HepG2 (cell line): Measurements from ENCODE around the gene NUBPL. TPM values are rescaled to one million over a fixed set of nuclear protein-coding genes. Genes with fewer than 3 reads are reported as not detected.

Experiments
- GPN1 ChIP-seq: sonication (generic); formaldehyde crosslinking; IDR thresholded peaks from 2 replicates; pipeline ENCODE4 v1.5.1; 2020; ENCODE audit warnings: missing genetic modification reagents, borderline replicate concordance
- MXD4 ChIP-seq: IDR thresholded peaks from 2 replicates; pipeline ENCODE4 v1.6.1; 2016; ENCODE audit warnings: mild to moderate bottlenecking, missing biosample characterization, missing genetic modification reagents
- NAIF1 ChIP-seq: sonication (generic); formaldehyde crosslinking; IDR thresholded peaks from 2 replicates; pipeline ENCODE4 v1.5.0; 2020; ENCODE audit warnings: mild to moderate bottlenecking, missing genetic modification reagents, borderline replicate concordance
- NFYB ChIP-seq: sonication (generic); formaldehyde crosslinking; IDR thresholded peaks from 2 replicates; pipeline ENCODE4 v1.4.0; 2020; ENCODE audit warnings: missing genetic modification reagents
- REXO4 ChIP-seq: sonication (generic); formaldehyde crosslinking; IDR thresholded peaks from 2 replicates; pipeline ENCODE4 v1.8.0; 2022; ENCODE audit warnings: missing genetic modification reagents, mild to moderate bottlenecking, borderline replicate concordance
- SRF ChIP-seq: IDR thresholded peaks from 2 replicates; pipeline ENCODE4 v1.6.1; 2011; ENCODE audit warnings: mild to moderate bottlenecking, low read depth, low read length, moderate library complexity
- STAG1 ChIP-seq: sonication (generic); formaldehyde crosslinking; IDR thresholded peaks from 2 replicates; pipeline ENCODE4 v1.4.0; 2020; ENCODE audit warnings: missing genetic modification reagents
- ZNF263 ChIP-seq: sonication (generic); formaldehyde crosslinking; IDR thresholded peaks from 2 replicates; pipeline ENCODE4 v1.4.0; 2020; ENCODE audit warnings: missing genetic modification reagents
- ZNF556 ChIP-seq: sonication (generic); formaldehyde crosslinking; IDR thresholded peaks from 2 replicates; pipeline ENCODE4 v1.4.0; 2020; ENCODE audit warnings: mild to moderate bottlenecking, missing genetic modification reagents, borderline replicate concordance
- ZNF710 ChIP-seq: sonication (generic); formaldehyde crosslinking; IDR thresholded peaks from 2 replicates; pipeline ENCODE4 v1.5.0; 2020; ENCODE audit warnings: mild to moderate bottlenecking, missing genetic modification reagents, borderline replicate concordance
- polyA plus RNA-seq, 8 experiments: library from polyadenylated mRNA; depleted of rRNA in 3 of 8; stranded (reverse) in 7 of 8; unstranded in 1 of 8; fragments of >200 nt; fragmentation: Illumina TruSeq in 4 of 8; extraction: Trizol in 4 of 8; gene quantifications; 2 replicates each; pipeline versions ENCODE4 v1.2.1 to v1.2.3, GENCODE V29; 2011 to 2016; ENCODE audit warnings: low read depth in 4 of 8, missing spikeins in 1 of 8, mixed read lengths in 1 of 8; ENCODE audit not compliant: insufficient read depth in 1 of 8
- total RNA-seq, 5 experiments: library from RNA; depleted of rRNA; stranded (reverse); fragments of >200 nt; fragmentation: Illumina TruSeq; extraction: Trizol; gene quantifications; 2 replicates each; pipeline ENCODE4 v1.2.3, GENCODE V29; 2016; ENCODE audit warnings: low read depth in 1 of 5
- TF ChIP-seq, protein P1 (sequence below): sonication (generic); formaldehyde crosslinking; IDR thresholded peaks from 2 replicates; pipeline ENCODE4 v1.5.0; 2020; ENCODE audit warnings: mild to moderate bottlenecking, missing genetic modification reagents, borderline replicate concordance
- TF ChIP-seq, protein P2 (sequence below): sonication (generic); formaldehyde crosslinking; IDR thresholded peaks from 2 replicates; pipeline ENCODE4 v1.4.0; 2020; ENCODE audit warnings: missing genetic modification reagents
- TF ChIP-seq, protein P3 (sequence below): sonication (generic); formaldehyde crosslinking; IDR thresholded peaks from 2 replicates; pipeline ENCODE4 v1.5.1; 2020; ENCODE audit warnings: missing genetic modification reagents, mild to moderate bottlenecking, borderline replicate concordance

Gene NUBPL
- total and polyA plus RNA-seq, 2 of the 13 experiments (the other 11 are each of a cell fraction or from before 2014, with no cell fraction given) = 21.3 to 44.1 TPM

DNA sequence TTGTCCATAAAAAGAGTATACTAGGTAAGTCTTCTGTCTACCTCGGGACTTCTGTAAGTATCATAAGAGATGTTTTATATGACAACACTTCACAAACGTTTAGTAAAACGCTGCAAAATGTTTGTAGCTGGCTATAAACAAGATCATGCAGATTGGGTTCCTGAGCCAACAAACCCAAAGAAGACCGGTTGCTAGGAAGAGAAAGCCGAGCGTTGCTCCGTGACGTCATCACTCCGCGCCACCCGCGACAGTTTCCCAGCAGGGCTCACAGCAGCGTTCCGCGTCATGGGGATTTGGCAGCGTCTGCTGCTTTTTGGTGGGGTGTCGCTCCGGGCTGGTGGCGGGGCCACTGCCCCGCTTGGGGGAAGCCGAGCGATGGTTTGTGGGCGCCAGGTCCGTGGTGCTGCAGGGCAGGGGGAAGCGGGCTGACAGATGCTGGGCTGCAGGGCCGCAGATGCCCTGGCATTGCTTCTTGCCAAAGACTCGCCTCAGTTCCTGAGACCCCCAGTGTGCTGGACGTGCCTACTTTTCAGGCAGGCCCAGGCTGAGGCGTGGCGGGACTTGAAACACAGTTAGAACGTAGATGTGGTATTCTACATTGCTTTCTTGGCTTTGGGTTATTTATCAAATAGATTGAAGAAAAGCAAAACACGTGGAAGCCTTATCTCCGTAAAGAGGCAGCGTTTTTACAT, at the start of gene NUBPL (continued):
- TF ChIP-seq, protein P1, sequence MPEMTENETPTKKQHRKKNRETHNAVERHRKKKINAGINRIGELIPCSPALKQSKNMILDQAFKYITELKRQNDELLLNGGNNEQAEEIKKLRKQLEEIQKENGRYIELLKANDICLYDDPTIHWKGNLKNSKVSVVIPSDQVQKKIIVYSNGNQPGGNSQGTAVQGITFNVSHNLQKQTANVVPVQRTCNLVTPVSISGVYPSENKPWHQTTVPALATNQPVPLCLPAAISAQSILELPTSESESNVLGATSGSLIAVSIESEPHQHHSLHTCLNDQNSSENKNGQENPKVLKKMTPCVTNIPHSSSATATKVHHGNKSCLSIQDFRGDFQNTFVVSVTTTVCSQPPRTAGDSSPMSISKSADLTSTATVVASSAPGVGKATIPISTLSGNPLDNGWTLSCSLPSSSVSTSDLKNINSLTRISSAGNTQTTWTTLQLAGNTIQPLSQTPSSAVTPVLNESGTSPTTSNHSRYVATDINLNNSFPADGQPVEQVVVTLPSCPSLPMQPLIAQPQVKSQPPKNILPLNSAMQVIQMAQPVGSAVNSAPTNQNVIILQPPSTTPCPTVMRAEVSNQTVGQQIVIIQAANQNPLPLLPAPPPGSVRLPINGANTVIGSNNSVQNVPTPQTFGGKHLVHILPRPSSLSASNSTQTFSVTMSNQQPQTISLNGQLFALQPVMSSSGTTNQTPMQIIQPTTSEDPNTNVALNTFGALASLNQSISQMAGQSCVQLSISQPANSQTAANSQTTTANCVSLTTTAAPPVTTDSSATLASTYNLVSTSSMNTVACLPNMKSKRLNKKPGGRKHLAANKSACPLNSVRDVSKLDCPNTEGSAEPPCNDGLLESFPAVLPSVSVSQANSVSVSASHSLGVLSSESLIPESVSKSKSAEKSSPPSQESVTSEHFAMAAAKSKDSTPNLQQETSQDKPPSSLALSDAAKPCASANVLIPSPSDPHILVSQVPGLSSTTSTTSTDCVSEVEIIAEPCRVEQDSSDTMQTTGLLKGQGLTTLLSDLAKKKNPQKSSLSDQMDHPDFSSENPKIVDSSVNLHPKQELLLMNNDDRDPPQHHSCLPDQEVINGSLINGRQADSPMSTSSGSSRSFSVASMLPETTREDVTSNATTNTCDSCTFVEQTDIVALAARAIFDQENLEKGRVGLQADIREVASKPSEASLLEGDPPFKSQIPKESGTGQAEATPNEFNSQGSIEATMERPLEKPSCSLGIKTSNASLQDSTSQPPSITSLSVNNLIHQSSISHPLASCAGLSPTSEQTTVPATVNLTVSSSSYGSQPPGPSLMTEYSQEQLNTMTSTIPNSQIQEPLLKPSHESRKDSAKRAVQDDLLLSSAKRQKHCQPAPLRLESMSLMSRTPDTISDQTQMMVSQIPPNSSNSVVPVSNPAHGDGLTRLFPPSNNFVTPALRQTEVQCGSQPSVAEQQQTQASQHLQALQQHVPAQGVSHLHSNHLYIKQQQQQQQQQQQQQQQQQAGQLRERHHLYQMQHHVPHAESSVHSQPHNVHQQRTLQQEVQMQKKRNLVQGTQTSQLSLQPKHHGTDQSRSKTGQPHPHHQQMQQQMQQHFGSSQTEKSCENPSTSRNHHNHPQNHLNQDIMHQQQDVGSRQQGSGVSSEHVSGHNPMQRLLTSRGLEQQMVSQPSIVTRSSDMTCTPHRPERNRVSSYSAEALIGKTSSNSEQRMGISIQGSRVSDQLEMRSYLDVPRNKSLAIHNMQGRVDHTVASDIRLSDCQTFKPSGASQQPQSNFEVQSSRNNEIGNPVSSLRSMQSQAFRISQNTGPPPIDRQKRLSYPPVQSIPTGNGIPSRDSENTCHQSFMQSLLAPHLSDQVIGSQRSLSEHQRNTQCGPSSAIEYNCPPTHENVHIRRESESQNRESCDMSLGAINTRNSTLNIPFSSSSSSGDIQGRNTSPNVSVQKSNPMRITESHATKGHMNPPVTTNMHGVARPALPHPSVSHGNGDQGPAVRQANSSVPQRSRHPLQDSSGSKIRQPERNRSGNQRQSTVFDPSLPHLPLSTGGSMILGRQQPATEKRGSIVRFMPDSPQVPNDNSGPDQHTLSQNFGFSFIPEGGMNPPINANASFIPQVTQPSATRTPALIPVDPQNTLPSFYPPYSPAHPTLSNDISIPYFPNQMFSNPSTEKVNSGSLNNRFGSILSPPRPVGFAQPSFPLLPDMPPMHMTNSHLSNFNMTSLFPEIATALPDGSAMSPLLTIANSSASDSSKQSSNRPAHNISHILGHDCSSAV (CRISPR knock-in tag) = peak; percentile 98
- TF ChIP-seq ZNF556 (CRISPR knock-in tag) (peak; percentile 99), ZNF263 (CRISPR knock-in tag) (peak; percentile 71; the same call in 1 of the 2 replicates), NAIF1 (CRISPR knock-in tag) (peak; percentile 69; the same call in 1 of the 2 replicates), MXD4 (CRISPR knock-in tag) (peak; percentile 97), NFYB (CRISPR knock-in tag) (peak; percentile 65), SRF (peak; percentile 91), REXO4 (CRISPR knock-in tag) (no peak), STAG1 (CRISPR knock-in tag) (peak; percentile 39), GPN1 (CRISPR knock-in tag) (peak; percentile 94), ZNF710 (CRISPR knock-in tag) (peak; percentile 87; the same call in 1 of the 2 replicates)
- TF ChIP-seq, protein P2, sequence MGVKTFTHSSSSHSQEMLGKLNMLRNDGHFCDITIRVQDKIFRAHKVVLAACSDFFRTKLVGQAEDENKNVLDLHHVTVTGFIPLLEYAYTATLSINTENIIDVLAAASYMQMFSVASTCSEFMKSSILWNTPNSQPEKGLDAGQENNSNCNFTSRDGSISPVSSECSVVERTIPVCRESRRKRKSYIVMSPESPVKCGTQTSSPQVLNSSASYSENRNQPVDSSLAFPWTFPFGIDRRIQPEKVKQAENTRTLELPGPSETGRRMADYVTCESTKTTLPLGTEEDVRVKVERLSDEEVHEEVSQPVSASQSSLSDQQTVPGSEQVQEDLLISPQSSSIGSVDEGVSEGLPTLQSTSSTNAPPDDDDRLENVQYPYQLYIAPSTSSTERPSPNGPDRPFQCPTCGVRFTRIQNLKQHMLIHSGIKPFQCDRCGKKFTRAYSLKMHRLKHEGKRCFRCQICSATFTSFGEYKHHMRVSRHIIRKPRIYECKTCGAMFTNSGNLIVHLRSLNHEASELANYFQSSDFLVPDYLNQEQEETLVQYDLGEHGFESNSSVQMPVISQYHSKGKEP (CRISPR knock-in tag) = no peak
- TF ChIP-seq, protein P3, sequence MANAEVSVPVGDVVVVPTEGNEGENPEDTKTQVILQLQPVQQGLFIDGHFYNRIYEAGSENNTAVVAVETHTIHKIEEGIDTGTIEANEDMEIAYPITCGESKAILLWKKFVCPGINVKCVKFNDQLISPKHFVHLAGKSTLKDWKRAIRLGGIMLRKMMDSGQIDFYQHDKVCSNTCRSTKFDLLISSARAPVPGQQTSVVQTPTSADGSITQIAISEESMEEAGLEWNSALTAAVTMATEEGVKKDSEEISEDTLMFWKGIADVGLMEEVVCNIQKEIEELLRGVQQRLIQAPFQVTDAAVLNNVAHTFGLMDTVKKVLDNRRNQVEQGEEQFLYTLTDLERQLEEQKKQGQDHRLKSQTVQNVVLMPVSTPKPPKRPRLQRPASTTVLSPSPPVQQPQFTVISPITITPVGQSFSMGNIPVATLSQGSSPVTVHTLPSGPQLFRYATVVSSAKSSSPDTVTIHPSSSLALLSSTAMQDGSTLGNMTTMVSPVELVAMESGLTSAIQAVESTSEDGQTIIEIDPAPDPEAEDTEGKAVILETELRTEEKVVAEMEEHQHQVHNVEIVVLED (CRISPR knock-in tag) = peak; percentile 90
